AG09319 (cell line): ENCODE results near the gene RSPO3.

Experiments used
- DNase-seq: peaks from one replicate; pipeline ENCODE4 v3.0.0-alpha.2; 2010; ENCODE audit warnings: low read depth; ENCODE audit errors: extremely low read depth
- TF ChIP-seq, protein P1 (sequence below): IDR thresholded peaks from 2 replicates; pipeline ENCODE4 v1.5.1; 2011; ENCODE audit warnings: low read depth, mild to moderate bottlenecking, inconsistent platforms, low read length, moderate library complexity

The RSPO3 gene

GRCh38 chr6:127120023-127120786 is 1.7 kb downstream of the RSPO3 start:
- TF ChIP-seq, protein P1, sequence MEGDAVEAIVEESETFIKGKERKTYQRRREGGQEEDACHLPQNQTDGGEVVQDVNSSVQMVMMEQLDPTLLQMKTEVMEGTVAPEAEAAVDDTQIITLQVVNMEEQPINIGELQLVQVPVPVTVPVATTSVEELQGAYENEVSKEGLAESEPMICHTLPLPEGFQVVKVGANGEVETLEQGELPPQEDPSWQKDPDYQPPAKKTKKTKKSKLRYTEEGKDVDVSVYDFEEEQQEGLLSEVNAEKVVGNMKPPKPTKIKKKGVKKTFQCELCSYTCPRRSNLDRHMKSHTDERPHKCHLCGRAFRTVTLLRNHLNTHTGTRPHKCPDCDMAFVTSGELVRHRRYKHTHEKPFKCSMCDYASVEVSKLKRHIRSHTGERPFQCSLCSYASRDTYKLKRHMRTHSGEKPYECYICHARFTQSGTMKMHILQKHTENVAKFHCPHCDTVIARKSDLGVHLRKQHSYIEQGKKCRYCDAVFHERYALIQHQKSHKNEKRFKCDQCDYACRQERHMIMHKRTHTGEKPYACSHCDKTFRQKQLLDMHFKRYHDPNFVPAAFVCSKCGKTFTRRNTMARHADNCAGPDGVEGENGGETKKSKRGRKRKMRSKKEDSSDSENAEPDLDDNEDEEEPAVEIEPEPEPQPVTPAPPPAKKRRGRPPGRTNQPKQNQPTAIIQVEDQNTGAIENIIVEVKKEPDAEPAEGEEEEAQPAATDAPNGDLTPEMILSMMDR = no peak
- DNase-seq = no peak

- peak; percentile 57 for DNase-seq
- TF ChIP-seq, protein P1 = peak; percentile 97
Measured at GRCh38 chr6:127120787-127121636, 2.5 kb downstream of the RSPO3 start.

DNA sequence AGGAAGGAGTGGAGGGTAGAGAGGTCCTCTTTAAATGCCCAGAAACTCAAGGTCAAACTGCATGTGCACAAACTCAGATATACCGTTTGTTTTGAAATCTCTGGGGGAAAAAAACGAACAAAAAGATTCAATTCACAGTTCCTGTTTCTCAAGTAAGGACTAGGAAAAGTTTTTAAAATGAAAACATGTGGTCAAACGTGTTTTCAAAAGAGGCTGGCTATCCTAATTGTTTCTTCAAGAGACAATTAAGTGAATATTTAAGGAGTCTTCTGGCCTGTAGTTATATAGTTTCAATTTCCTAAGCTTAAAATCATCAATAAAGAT is 3.1 kb downstream of the RSPO3 start:
- TF ChIP-seq, protein P1 = no peak
- no peak for DNase-seq

- no peak for DNase-seq
- TF ChIP-seq, protein P1 = no peak
Measured at GRCh38 chr6:127124172-127124571, 5.7 kb downstream of the RSPO3 start.

DNA sequence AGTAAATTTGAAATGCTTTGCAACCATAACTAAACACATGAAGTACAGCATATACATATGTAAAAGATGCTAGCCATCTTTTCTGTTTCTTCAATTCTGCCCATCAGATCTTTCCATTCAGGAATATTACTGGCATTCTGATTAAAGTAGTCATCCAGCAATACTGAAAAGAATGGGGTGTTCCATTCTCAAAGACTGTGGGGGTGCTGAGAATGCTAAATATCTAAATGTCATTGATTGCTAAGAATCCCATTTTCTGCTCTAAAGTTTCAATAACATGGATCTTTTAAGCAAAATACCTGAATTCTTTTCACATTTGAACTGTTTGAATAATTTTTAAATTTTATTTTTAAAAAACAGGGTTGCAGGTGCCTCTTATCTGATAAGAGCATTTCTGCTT is 6.2 kb downstream of the RSPO3 start:
- TF ChIP-seq, protein P1 = no peak
- DNase-seq = no peak

- no peak for DNase-seq
- TF ChIP-seq, protein P1 = no peak
Measured at GRCh38 chr6:127128066-127128465, 9.6 kb downstream of the RSPO3 start.

GRCh38 chr6:127129251-127129650 is 10.8 kb downstream of the RSPO3 start:
- TF ChIP-seq, protein P1 = no peak
- DNase-seq = no peak
